ENCODE results near the gene GNPTG. TPM values are rescaled to one million over a fixed set of nuclear protein-coding genes. Genes with fewer than 3 reads are reported as not detected.

Gene GNPTG
- total RNA-seq, 4 donors from 2014 or later = 28.4 to 95.9 (median 48.6) TPM

- peaks cover 0 to 4% of the 10 kb centered on the region in 2 donors for H3K9me3 ChIP-seq
- H3K27ac ChIP-seq = no peak overlapping the region
- intact Hi-C loops (cut with DNase I; ENCODE audit: low total_unique reads) = no loop called here
- H3K4me1 ChIP-seq = peaks cover 0 to 9% of the 10 kb centered on the region in 2 donors
- no peak overlapping the region for H3K4me3 ChIP-seq
- DNase-seq = no peak
- no peaks in the 10 kb centered on the region for H3K36me3 ChIP-seq
- H3K27me3 ChIP-seq = peaks cover 8 to 15% of the 10 kb centered on the region in 2 donors
- TF ChIP-seq, protein P1, sequence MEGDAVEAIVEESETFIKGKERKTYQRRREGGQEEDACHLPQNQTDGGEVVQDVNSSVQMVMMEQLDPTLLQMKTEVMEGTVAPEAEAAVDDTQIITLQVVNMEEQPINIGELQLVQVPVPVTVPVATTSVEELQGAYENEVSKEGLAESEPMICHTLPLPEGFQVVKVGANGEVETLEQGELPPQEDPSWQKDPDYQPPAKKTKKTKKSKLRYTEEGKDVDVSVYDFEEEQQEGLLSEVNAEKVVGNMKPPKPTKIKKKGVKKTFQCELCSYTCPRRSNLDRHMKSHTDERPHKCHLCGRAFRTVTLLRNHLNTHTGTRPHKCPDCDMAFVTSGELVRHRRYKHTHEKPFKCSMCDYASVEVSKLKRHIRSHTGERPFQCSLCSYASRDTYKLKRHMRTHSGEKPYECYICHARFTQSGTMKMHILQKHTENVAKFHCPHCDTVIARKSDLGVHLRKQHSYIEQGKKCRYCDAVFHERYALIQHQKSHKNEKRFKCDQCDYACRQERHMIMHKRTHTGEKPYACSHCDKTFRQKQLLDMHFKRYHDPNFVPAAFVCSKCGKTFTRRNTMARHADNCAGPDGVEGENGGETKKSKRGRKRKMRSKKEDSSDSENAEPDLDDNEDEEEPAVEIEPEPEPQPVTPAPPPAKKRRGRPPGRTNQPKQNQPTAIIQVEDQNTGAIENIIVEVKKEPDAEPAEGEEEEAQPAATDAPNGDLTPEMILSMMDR (IDR thresholded peaks at IDR 0.05) = no peak
- no peak for TF ChIP-seq POLR2A (IDR thresholded peaks at IDR 0.05)
Observed at GRCh38 chr16:1334739-1335138, 17.0 kb upstream of the GNPTG start.

DNA sequence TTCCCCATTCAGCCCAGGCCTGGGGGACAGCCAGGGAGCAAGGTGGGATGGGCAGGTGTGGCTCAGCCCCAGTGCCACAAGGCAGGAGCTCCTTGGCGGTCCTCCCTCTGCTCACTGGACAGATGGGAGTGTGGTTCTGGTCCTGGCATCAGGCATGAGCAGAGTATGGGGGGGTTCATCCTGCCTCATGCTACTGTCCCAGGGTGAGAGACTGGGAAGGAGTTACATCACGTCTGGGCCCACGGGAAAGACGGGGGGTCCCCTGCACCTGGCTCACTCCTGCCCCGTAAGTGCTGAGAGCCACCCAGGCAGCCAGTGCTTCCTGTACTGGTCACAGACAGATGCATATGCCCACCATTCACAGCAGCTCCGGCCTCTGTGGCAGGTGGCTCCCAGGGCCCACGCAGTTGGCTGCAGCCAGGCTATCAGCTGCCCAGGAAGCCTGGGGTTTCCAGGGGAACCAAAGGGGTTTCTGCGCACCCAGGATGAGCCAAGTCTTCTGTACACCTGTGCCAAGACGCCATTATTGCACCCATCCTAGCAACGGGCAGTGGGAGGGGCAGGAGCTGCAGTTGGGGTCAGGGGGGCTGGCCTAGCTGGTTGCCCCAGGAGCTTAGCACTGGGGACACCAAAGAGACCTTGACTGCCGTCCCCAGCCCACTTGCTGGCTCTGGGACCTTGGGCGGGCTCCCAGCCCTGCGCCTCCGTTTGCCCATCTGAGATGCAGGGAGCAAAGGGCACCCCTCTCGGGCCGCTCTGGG, 16.3 kb upstream of the GNPTG start:
- no peak overlapping the region for H3K27ac ChIP-seq
- no peak for TF ChIP-seq POLR2A (IDR thresholded peaks at IDR 0.05)
- TF ChIP-seq, protein P1 (IDR thresholded peaks at IDR 0.05) = no peak
- H3K36me3 ChIP-seq = no peaks in the 10 kb centered on the region
- no peak overlapping the region for H3K4me3 ChIP-seq
- H3K27me3 ChIP-seq = peaks cover 8 to 15% of the 10 kb centered on the region in 2 donors
- no peak for DNase-seq
- H3K4me1 ChIP-seq = peaks cover 0 to 9% of the 10 kb centered on the region in 2 donors
- peaks cover 0 to 2% of the 10 kb centered on the region in 2 donors for H3K9me3 ChIP-seq
- intact Hi-C loops (cut with DNase I; ENCODE audit: low total_unique reads) = no loop called here

- intact Hi-C loops (cut with DNase I; ENCODE audit: low total_unique reads) = no loop called here
Observed at GRCh38 chr16:1335996-1336395, 15.7 kb upstream of the GNPTG start.

GRCh38 chr16:1336619-1337018, 15.1 kb upstream of the GNPTG start:
- H3K9me3 ChIP-seq = no peaks in the 10 kb centered on the region
- intact Hi-C loops (cut with DNase I; ENCODE audit: low total_unique reads) = no loop called here
- DNase-seq = no peak
- H3K4me1 ChIP-seq = peaks cover 0 to 9% of the 10 kb centered on the region in 2 donors
- TF ChIP-seq, protein P1 (IDR thresholded peaks at IDR 0.05) = no peak
- TF ChIP-seq POLR2A (IDR thresholded peaks at IDR 0.05) = no peak
- H3K36me3 ChIP-seq = no peaks in the 10 kb centered on the region
- H3K27me3 ChIP-seq = peaks cover 8 to 15% of the 10 kb centered on the region in 2 donors
- no peak overlapping the region for H3K4me3 ChIP-seq
- H3K27ac ChIP-seq = no peak overlapping the region

More at GRCh38 chr16:1335996-1336395, 15.7 kb upstream of the GNPTG start:
- Histone ChIP-seq H3K9me3 (no peaks in the 10 kb centered on the region), H3K36me3 (no peaks in the 10 kb centered on the region), H3K4me3 (no peak overlapping the region), H3K27ac (no peak overlapping the region), H3K4me1 (peaks cover 0 to 9% of the 10 kb centered on the region in 2 donors), H3K27me3 (peaks cover 8 to 15% of the 10 kb centered on the region in 2 donors)
- DNase-seq = no peak
- TF ChIP-seq, protein P1 (IDR thresholded peaks at IDR 0.05) = no peak
- no peak for TF ChIP-seq POLR2A (IDR thresholded peaks at IDR 0.05)

GRCh38 chr16:1337486-1337885, 14.2 kb upstream of the GNPTG start:
- no peak for DNase-seq
- peaks cover 0 to 9% of the 10 kb centered on the region in 2 donors for H3K4me1 ChIP-seq
- peaks cover 8 to 18% of the 10 kb centered on the region in 2 donors for H3K27me3 ChIP-seq
- H3K4me3 ChIP-seq = no peak overlapping the region
- H3K9me3 ChIP-seq = no peaks in the 10 kb centered on the region
- no peak overlapping the region for H3K27ac ChIP-seq
- no peaks in the 10 kb centered on the region for H3K36me3 ChIP-seq
- TF ChIP-seq, protein P1 (IDR thresholded peaks at IDR 0.05) = no peak
- no peak for TF ChIP-seq POLR2A (IDR thresholded peaks at IDR 0.05)
- intact Hi-C loops (cut with DNase I; ENCODE audit: low total_unique reads) = no loop called here
